ENCODE data around the gene ARHGAP31. TPM values are rescaled to one million over a fixed set of nuclear protein-coding genes. Genes with fewer than 3 reads are reported as not detected.
"Not testable (repeated sequence)": the region's sequence is repeated elsewhere in the genome, so short reads cannot be mapped to it uniquely, and the experiment has no call there.

ARHGAP31 gene
- total RNA-seq, 1 donor from 2014 or later: 3.7 TPM

DNA sequence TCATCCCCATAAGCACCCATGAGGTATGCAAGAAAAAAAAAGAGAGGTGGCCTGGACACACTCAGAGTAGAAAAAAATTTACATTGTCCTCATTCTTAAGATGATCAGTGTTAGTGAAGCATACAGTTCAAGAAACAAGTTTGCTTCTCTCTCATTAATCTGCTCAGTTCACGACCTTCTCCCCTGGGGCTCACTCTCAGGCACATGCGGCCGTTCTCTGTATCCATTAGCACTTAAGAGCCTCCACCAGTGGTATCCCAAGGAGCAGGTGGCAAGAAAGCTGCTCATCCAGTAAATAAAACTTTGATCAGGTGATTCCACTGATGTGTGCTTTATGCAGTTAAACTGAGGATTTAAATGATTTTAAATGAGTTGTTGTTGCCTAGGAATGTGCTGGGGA is 57.4 kb downstream of the ARHGAP31 start:
- DNase-seq: no peak

DNA sequence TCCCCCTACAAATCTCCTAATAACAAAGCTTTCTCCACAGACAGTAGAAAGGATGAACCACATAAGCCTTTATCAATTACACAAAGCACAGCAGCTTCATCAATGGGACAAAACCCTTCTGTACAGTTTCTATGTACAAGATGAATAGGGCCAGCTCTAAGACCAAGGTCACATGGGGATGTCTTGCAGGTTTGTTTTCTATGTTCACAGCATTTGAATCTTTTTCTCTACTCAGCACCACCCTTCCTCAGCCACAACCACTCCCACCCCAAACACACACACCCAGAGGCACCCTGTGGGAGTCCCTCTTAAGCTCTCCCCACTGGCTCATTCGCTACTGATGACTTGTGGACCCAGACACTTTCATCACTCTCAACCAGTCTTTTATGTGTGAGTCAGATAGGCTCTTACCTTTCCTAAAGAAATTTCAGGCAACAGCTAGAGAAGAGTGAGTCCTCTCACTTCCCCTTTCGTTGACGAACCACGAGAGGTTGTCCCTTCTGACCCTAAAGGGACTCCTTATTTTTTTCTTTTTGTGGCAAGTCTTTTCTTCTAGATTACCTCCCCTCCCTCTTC is 57.9 kb downstream of the ARHGAP31 start:
- no peak for DNase-seq

DNA sequence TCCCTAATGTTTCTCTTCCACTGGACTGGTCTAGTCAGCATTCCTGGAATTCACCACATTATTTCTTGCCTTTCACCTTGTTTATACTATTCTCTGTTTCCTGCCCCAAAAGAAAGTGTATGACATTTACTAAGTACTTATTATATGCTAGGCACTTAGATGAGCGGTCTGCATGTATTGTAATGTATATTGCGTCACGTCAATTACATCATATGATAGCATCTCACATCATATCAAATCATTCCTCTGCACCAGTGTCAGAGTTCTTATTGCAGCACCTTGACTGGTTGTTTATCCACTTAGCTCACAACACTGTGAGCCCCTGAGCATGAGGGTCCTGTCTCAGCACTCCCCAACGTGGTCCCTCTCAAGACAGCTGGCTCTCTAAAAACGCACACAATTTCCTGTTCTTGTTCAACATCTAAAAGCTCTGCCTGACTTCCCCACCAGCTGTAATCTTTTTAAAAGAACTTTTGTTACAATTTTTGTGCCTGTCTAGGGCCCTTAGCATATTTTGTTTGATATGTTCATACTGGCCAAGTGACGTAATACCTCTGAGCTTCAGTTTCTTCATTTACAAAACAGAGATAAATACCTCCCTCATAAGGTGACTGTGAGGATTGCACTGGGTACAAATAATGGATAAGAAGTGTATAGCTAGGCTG is 58.8 kb downstream of the ARHGAP31 start:
- DNase-seq: no peak

DNA sequence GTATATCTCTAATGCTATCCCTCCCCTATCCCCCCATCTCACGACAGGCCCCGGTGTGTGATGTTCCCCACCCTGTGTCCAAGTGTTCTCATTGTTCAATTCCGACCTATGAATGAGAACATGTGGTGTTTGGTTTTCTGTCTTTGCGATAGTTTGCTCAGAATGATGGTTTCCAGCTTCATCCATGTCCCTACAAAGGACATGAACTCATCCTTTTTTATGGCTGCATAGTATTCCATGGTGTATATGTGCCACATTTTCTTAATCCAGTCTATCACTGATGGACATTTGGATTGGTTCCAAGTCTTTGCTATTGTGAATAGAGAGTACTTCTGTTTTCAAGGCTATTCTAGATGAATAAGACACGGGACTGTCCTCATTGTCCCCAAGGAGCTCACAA is 61.4 kb downstream of the ARHGAP31 start:
- DNase-seq: not testable (repeated sequence)

DNA sequence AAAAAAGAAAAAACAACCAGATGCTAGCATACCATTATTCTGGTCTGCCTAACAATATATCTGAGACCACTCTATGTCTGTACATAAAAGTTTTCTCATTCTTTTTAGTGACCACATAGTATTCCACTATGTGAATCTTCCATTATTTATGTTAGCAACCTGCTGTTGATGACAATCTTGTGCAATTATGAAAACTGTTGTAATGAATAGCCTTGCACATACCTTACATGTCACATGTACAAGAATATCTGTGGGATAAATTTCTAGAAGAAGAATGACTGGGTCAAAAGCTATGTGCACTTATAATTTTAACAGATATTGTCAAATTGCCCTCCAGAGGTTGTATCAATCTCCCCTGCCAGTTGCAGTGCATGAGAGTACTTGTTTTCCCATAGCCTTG is 62.5 kb downstream of the ARHGAP31 start:
- DNase-seq: no peak

DNA sequence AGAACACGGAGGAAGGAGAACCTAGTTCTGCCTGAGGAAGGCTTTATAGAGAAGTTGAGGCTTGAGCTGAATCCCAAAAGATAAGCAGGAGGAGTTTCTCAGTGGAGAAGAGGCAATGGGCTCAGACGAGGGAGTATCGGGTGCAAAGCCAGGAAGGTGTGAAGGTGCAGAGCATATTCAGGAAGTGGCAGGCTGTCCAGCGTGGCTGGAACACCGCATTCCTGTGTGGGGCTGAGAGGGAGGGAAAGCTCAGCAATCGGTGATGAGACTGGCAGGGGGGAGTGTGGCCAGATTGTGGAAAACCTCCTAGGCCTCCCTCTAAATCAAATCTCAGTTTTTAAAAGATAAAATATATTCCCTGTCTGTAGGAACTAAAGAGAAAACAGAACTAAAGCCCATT is 63.0 kb downstream of the ARHGAP31 start:
- DNase-seq: no peak

DNA sequence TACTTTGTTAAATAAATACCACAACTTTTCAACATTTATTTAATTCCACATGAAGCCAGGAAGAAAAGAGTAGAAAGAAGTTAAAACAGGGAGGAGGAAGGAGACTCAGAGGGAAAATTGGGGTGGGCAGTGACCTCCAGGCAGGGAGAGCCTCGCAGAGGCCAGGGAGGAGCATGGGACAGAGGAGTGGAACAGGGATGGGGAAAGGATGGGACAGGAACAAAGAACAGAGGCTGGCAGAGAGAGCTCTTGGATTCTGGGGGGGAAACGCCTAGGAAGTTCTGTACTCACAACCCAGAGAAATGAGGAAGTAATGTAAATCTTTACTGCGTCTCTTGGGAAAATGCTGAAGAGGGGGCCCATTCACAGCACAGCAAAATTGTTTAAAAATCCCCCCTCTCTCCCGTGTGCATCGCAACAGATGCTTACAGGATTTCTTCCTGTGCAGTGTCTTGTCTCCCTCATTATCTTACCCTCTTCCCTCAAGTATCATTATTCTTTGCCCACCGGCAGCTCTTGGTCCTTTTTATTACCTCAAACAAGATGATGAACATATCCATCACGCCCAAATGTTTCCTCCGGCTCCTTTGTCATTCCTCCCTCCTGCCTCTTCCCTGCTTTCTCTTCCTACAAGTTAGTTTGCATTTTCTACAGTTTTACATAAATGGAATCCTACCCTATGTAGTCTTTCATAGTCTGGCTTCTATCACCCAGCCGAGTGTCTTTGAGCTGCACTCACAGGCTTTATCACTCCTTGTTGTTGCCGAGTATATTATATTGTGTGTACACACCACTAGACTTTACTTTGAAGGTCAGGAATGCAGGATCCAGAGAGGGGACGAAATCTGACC is 65.5 kb downstream of the ARHGAP31 start:
- no peak for DNase-seq

DNA sequence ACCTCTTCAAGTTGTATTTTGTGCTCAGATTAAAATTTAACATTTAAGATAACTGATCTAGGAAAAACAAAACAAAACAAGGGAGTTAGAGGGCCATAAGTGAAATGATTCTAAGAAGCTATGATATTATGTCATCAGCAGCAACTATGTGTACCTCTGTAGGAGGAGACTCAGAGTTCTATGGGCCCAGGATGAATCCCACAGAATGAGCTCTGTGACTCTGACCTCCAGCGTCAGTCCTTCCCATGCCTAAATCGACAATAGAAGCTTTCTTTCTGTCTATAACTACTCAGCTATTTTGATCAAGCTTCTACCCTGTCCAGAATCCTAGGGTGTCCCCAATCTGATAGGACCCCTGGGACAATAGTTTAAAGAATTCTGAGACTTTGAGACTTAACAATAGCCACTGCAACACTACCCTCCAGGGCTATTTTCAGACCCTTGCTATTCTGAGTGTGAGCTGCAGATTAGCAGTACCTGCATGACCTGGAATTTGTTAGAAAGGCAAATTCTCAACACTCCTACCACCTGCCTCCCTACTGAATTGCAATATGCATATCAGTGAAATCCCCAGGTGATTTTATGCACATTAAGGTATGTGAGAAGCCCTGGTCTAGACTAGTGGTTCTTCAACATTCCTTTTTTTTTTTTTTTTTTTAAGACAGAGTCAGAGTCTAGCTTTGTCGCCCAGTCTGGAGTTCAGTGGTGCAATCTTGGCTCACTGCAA is 66.7 kb downstream of the ARHGAP31 start:
- DNase-seq: no peak

DNA sequence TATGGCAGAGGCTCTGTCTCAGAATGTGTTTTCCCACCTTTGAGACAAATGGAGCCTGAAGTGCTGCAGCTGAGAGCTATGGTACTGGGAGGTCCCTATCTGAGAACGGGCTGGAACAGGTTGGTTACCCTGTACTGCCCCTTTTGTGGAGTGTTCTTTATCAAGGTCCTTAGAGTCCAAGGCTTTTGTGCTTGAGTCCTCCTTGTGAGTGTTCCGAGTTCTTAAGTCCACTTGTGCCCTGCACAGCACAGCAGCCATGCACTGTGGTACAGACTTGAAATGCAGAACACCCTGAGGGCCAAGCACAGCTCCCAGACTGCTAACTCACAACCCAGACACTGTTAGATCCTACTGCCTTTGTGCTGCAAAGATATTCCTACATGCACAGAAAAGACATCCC is 67.8 kb downstream of the ARHGAP31 start:
- no peak for DNase-seq

DNA sequence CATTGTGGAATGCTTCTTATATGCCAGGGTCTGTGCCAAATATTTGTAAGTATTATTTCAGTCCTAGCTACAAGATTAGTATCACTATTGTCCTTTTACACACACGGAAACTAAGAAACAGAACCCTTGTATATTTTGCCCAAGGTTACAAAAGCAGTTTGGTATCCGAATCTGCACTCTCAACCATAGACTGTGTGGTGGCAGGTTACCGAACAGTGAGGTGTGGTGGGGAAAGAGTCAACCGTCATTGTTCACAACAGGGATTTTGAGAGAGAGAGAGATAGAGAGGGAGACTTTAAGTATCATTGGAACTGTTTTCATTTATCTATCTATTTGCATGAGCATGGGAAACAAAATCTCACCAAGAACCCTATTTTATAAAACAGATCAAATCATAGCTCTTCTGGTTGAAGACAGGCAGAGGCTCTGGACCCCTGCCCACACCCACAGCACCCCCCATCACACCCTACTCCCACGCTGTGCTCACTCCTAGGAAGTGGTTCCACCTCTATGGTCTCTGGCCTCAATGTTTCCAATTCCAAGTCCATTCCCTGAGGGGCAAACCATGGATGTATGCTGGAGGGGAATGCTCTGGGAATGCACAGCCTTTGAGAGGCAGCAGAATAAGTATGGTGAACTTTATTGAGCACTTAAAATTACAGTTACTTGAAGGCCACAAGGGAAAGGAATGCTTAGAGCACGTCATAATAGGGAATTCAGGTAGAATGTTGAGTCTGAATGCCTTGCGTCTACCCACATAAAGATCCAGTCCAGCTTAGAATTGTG is 69.0 kb downstream of the ARHGAP31 start:
- no peak for DNase-seq

DNA sequence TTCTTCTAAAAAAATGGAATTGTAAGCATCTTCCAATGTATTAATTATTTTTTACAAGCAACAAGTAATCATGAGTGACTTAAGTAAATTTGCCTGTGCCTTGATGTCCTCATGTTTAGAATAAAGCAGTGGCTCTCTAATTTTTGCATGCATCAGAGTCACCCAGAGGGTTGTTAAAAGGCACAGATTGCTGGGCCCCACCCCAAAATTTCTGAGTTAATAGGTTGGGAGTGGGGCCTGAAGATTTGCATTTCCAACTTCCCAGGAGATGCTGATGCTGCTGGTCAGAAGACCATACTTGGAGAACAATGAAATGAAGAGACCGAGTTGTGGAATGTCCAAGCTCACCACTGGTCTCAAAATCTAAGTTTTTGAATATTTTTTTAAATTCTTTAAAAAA is 70.2 kb downstream of the ARHGAP31 start:
- no peak for DNase-seq

DNA sequence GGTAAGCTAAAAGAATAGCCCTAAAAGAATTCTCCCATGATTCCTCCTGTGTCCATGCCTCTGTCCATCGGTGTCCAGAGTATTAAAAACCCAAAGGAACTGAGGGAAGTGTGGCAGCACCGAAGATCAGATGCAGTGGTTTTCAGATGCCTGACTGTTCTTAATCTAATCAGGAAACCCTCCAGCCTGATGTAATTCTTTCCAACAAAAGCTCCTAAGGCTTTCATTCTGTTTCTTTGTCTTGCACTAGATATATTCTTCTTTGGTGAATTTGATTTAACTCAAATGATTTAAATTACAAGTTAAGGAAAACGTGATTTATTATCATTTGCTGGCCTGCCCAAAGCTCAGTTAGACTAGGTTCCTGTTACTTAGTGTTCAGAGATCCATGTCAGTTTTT is 71.2 kb downstream of the ARHGAP31 start:
- DNase-seq: no peak

DNA sequence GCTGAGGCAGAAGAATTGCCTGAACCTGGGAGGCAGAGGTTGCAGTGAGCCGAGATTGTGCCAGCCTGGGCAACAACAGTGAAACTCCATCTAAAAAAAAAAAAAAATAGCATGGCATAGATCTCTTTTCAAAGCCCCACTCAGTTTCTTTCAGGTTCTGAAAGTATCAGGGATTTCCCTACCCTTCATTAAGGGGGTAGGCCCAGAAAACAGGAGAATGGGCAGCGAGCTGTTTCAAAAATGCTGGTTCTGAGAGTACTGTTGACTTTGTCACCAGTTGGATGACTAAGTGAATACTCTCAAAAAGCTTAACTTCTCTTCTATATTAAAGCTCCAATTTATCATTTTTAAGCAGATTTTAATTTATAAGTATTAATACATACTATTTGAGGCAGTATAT is 72.8 kb downstream of the ARHGAP31 start:
- DNase-seq: no peak

DNA sequence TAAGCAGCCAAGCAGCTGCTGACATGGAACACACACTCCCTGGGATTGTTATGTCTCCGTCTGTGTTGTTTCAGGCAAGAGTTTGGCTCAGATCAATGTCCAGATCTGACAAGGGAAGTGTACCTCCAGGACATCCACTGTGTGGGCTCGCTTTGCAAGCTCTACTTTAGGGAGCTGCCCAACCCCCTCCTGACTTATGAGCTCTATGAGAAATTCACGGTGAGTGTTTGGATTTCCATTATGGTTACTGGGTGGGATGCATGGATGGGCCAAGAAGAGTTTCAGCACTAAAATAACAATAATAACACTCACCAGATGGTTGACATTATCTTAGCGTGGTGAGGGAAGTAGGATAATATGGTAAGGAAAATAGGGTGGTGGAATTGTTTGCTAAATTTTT is 74.1 kb downstream of the ARHGAP31 start:
- DNase-seq: no peak

DNA sequence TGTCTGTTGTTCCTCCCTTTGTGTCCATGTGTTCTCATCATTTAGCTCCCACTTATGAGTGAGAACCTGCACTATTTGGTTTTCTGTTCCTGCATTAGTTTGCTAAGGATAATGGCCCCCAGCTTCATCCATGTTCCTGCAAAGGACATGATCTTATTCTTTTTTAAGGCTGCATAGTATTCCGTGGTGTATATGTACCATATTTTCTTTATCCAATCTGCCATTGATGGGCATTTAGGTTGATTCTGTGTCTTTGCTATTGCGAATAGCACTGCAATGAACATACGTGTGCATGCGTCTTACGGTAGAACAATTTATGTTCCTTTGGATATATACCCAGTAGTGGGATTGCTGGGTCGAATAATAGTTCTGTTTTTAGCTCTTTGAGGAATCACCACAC is 77.6 kb downstream of the ARHGAP31 start:
- DNase-seq: not testable (repeated sequence)

DNA sequence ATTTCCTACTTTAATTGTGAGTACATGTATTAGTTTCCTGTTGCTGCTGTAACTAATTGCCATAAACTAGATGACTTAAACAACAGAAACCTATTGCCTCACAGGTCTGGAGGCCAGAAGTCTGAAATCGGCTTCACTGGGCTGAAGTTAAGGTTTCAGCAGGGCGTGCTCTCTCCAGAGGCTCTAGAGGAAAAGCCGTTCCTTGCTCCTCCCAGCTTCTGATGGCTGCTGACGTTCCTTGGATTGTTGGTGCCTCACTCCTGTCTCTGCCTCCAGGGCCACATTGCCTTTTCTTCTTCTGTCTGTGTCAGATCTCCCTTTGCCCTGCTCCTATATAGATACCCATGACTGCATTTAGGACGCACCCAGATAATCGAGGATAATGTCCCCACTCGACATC is 80.9 kb downstream of the ARHGAP31 start:
- no peak for DNase-seq

DNA sequence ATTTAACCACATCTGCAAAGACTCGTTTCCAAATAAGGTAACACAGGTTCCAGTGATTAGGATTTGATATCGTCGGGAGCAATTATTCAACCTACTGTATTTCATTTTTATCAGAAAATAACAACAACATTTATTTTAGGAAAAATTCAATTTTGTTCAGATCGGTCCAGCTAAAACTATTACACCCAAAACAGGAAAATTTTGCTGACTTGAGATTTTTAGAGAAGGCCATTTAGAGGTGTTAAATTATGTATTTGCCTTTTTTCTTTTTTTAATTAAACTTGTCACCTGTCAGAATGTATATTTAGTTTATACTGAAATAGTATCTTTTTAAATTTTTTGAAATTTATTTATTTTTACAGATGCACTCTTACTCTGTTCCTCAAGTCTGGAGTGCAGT is 81.3 kb downstream of the ARHGAP31 start:
- no peak for DNase-seq

DNA sequence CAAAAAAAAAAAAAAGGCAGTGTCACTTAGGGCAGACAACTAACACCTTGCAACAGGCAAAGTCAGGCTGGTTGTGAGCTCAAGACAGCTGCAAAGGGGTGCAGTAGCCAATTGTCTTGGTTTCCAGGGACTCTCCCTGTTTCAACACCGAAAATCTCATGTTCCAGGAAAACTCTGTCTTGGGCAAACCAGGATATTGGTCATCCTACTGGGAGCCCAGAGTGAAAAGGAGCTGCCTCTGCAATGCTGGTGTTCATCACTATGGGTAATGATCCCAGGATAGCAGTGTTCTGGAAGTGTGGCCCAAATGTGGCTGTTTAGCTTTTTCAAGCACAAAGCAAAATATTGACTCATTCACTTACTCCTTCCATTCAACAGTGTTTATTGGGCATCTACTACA is 82.6 kb downstream of the ARHGAP31 start:
- DNase-seq: no peak

DNA sequence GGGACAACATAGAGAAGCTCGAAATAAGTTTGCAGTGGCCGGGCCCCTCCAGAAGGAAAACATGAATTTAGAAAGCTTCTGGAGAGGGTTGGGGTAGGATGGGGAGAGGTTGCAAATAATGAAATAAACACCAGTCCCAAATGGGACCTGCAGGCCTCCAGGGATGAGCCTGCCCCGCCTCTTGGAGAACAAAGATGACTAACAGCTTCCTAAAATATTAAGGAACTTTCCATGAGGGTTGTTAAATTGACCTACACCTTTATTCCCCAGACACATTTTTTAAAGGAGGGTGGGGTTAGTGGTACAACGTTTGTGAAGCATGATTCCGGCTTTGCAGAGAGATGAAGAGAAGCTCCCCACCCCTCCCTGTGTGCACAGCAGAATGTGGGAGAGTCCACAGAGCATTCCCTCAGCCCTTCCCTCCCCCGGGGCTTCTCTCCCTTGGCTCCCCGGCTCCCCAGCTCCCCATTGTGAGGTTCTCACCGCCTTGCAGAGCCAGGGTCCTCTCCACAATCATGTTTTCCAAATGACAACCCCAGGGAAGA is 84.1 kb downstream of the ARHGAP31 start:
- no peak for DNase-seq

DNA sequence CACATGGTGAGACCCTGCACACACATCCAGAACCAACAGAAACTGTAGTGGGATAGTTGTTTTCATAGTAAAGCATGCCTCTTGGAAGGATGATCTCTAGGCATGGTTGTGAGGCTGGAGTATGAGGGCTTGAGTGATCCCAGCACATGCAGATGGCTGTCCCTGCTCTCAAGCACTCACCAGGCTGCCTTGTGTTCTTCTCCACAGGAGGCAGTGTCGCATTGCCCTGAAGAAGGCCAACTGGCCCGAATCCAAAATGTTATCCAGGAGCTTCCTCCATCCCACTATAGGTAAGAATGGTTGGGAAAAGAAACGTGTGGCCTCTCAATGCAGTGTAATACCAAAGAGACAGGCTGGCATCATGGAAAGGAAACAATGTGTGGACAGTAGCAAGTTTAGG is 86.5 kb downstream of the ARHGAP31 start:
- DNase-seq: no peak

DNA sequence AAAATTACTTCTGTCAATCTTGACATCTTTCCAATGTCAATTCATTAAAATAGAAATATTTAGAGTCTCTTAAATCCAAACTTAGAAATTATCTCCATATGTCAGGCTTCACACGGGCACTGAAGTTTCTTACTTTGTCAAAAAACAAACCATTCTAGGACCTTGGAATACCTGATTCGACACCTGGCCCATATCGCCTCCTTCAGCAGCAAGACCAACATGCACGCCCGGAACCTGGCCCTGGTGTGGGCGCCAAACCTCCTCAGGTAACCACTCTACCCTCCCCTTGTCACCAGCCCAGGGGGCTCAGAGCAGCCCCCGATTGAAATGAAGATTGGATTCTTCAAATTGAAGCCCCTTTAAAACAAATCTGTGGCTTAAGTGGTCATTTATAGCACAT is 88.0 kb downstream of the ARHGAP31 start:
- DNase-seq: no peak

DNA sequence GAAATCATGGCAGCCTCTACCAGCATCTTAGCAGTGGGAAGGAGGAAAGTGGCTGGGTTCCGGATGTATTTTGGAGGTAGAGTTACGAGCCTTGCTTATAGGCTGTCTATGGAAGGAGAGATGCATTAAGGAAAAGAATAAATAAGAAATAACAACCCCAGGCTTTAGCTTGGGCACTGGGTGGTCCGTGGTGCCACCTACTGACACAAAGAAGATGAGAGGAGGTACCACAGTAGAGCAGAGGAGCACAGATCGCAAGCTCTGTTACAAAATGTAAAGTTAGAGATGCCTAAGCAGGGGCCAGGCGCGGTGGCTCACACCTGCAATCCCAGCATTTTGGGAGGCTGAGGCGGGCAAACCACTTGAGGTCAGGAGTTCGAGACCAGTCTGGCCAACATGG is 94.4 kb downstream of the ARHGAP31 start:
- DNase-seq: no peak
